Liver (tissue), 9 donors: ENCODE measurements around the gene ZBP1. TPM values are rescaled to one million over a fixed set of nuclear protein-coding genes. Genes with fewer than 3 reads are reported as not detected.

Source experiments
- DNase-seq: peaks from one replicate; pipeline ENCODE4 v3.0.0-alpha.2; 2017; ENCODE audit warnings: low spot score
- H3K27ac ChIP-seq, 2 donors: one replicate each; pipeline ENCODE4 v1.7.0; 2013; ENCODE audit warnings: inconsistent platforms in 2 of 2, low read length in 2 of 2, control low read depth in 1 of 2, low read depth in 1 of 2, mild to moderate bottlenecking in 1 of 2
- H3K27me3 ChIP-seq, 4 donors: one replicate each; pipeline versions ENCODE4 v1.6.1 to v1.7.0; 2013; ENCODE audit warnings: low read length in 3 of 4, inconsistent platforms in 1 of 4, mild to moderate bottlenecking in 1 of 4, moderate library complexity in 1 of 4; ENCODE audit not compliant: control insufficient read depth in 4 of 4, insufficient read depth in 4 of 4
- H3K36me3 ChIP-seq, 4 donors: one replicate each; pipeline versions ENCODE4 v1.6.1 to v1.7.0; 2013; ENCODE audit warnings: low read length in 3 of 4, mild to moderate bottlenecking in 3 of 4, low read depth in 1 of 4, moderate library complexity in 1 of 4; ENCODE audit not compliant: control insufficient read depth in 4 of 4, insufficient read depth in 3 of 4
- H3K4me1 ChIP-seq, 4 donors: one replicate each; pipeline versions ENCODE4 v1.6.1 to v1.7.0; 2013; ENCODE audit warnings: low read length in 3 of 4, mild to moderate bottlenecking in 3 of 4, moderate library complexity in 1 of 4; ENCODE audit not compliant: control insufficient read depth in 4 of 4, insufficient read depth in 4 of 4
- H3K4me3 ChIP-seq, 3 donors: one replicate each; pipeline versions ENCODE4 v1.6.1 to v1.7.0; 2013; ENCODE audit warnings: low read length in 3 of 3, control low read depth in 1 of 3, low read depth in 1 of 3, mild to moderate bottlenecking in 1 of 3
- H3K9ac ChIP-seq, 2 donors: one replicate each; pipeline ENCODE4 v1.7.0; 2013; ENCODE audit warnings: low read length in 2 of 2, mild to moderate bottlenecking in 2 of 2, moderate library complexity in 2 of 2, control low read depth in 1 of 2, low read depth in 1 of 2
- H3K9me3 ChIP-seq, 4 donors: one replicate each; pipeline versions ENCODE4 v1.6.1 to v1.7.0; 2013; ENCODE audit warnings: low read length in 3 of 4; ENCODE audit not compliant: control insufficient read depth in 4 of 4
- EGR1 ChIP-seq, 2 donors: IDR thresholded peaks; 2 replicates each; pipeline ENCODE4 v1.6.1; 2016 to 2018; ENCODE audit warnings: antibody characterized with exemption in 2 of 2, low read depth in 2 of 2
- FOXA1 ChIP-seq: IDR thresholded peaks from 2 replicates; pipeline ENCODE4 v1.6.1; 2016; ENCODE audit warnings: antibody characterized with exemption
- FOXA2 ChIP-seq: IDR thresholded peaks from 2 replicates; pipeline ENCODE4 v1.6.1; 2016; ENCODE audit warnings: antibody characterized with exemption
- GABPA ChIP-seq, 2 donors: IDR thresholded peaks in 1 of 2; conservative IDR thresholded peaks in 1 of 2; 2 replicates each; pipeline ENCODE4 v1.6.1; 2016; ENCODE audit warnings: antibody characterized with exemption in 2 of 2, mild to moderate bottlenecking in 1 of 2, moderate library complexity in 1 of 2
- HNF4A ChIP-seq, 2 donors: conservative IDR thresholded peaks; 2 replicates each; pipeline ENCODE4 v1.6.1; 2016; ENCODE audit warnings: antibody characterized with exemption in 2 of 2, mild to moderate bottlenecking in 2 of 2
- HNF4G ChIP-seq: IDR thresholded peaks from 2 replicates; pipeline ENCODE4 v1.6.1; 2016; ENCODE audit warnings: antibody characterized with exemption
- JUND ChIP-seq, 2 donors: IDR thresholded peaks; 2 replicates each; pipeline ENCODE4 v1.6.1; 2016; ENCODE audit warnings: antibody characterized with exemption in 2 of 2
- NR2F2 ChIP-seq: IDR thresholded peaks from 2 replicates; pipeline ENCODE4 v1.6.1; 2016; ENCODE audit warnings: antibody characterized with exemption
- RAD21 ChIP-seq, 2 donors: IDR thresholded peaks; 2 replicates each; pipeline ENCODE4 v1.6.1; 2016; ENCODE audit warnings: antibody characterized with exemption in 2 of 2, mild to moderate bottlenecking in 2 of 2
- RXRA ChIP-seq, 2 donors: IDR thresholded peaks; 2 replicates each; pipeline ENCODE4 v1.6.1; 2017 to 2018; ENCODE audit warnings: antibody characterized with exemption in 2 of 2, mild to moderate bottlenecking in 1 of 2
- SP1 ChIP-seq: IDR thresholded peaks from 2 replicates; pipeline ENCODE4 v1.6.1; 2018; ENCODE audit warnings: antibody characterized with exemption, mild to moderate bottlenecking
- TAF1 ChIP-seq: conservative IDR thresholded peaks from 2 replicates; pipeline ENCODE4 v1.6.1; 2016; ENCODE audit warnings: antibody characterized with exemption, mild to moderate bottlenecking
- YY1 ChIP-seq: IDR thresholded peaks from 2 replicates; pipeline ENCODE4 v1.6.1; 2016; ENCODE audit warnings: antibody characterized with exemption, mild to moderate bottlenecking
- WGBS: extraction: QIAGEN DNeasy Blood & Tissue Kit; methylation state at CpG from one replicate; pipeline ENCODE4 v1.1.7; 2013; 5-methylcytosine and 5-hydroxymethylcytosine counted together
- polyA plus RNA-seq, 2 donors: library from polyadenylated mRNA; stranded (reverse) in 1 of 2; unstranded in 1 of 2; fragments of 200-250 nt in 1 of 2; fragments of >200 nt in 1 of 2; fragmentation: Nextera tagmentation in 1 of 2; extraction: Ambion mirVana in 1 of 2; gene quantifications; one replicate each; pipeline versions ENCODE4 v1.2.1 to v1.2.3, GENCODE V29; 2013 to 2015
- total RNA-seq, 2 donors: library from RNA; depleted of rRNA; stranded (reverse); fragments of >200 nt; gene quantifications; one replicate each; pipeline ENCODE4 v1.2.3, GENCODE V29; 2014
- TF ChIP-seq, protein P1 (sequence below): IDR thresholded peaks from 2 replicates; pipeline ENCODE4 v1.6.1; 2016; ENCODE audit warnings: antibody characterized with exemption
- TF ChIP-seq, protein P2 (sequence below): IDR thresholded peaks from 2 replicates; pipeline ENCODE4 v1.6.1; 2016; ENCODE audit warnings: antibody characterized with exemption
- TF ChIP-seq, protein P3 (sequence below): IDR thresholded peaks from 2 replicates; pipeline ENCODE4 v1.6.1; 2016; ENCODE audit warnings: antibody characterized with exemption
- TF ChIP-seq, protein P4 (sequence below): fragments of 150-350 bp; IDR thresholded peaks from 2 replicates; pipeline ENCODE4 v1.5.1; 2017; ENCODE audit warnings: improper control_type of control experiment, low read depth, low read length; ENCODE audit not compliant: missing input control
- TF ChIP-seq, protein P5 (sequence below): IDR thresholded peaks from 2 replicates; pipeline ENCODE4 v1.6.1; 2016; ENCODE audit warnings: antibody characterized with exemption, mild to moderate bottlenecking
- donor health status: healthy.
- donor health status: healthy.
- donor health status: healthy.
- donor health status: healthy.
- donor health status: healthy.

ZBP1 gene
- total and polyA plus RNA-seq, 4 donors, result 0.06 to 0.42 (median 0.13) TPM

DNA sequence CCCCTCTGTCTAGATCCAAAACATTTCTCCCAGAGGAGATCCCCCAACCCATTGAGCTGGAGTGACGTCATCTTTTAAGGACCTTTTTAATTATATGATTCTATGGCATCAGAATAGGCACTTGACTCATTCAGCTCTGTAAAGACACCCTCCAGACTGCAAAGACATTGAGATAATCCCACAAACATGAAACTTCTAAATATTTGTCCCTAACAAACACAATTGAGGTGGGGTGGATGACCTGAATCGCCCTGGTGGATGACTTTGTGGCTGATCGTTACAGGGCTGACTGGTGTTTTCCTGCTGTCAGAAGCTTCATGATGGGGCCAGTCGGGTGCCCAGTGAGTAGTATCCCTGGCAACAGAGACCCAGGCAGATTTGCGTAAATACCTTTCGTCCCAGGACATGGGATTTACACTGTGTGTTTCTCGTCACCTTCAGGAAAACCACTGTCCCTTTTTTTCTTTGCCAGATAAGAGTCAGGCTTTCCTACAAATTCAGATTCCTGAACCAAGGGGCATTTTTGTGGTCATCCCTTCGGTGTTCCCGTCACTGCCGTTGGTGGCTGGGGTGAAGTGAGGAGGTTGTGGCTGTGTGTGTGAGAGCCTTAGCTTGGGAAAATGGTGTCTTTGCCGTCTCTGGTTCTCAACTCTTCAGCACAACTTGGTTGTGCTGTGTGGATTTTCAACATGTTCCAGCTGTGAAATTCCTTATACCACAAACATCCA, 64.6 kb downstream of the ZBP1 start:
- no peaks in the 10 kb centered on the region for H3K36me3 ChIP-seq
- peak overlapping the region in 1 of 2 donors; percentile 85 for H3K9ac ChIP-seq
- peak overlapping the region; percentile 87 to 89 for H3K27ac ChIP-seq
- TF ChIP-seq, protein P1, sequence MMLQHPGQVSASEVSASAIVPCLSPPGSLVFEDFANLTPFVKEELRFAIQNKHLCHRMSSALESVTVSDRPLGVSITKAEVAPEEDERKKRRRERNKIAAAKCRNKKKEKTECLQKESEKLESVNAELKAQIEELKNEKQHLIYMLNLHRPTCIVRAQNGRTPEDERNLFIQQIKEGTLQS, result peak; percentile 67
- TF ChIP-seq JUND (IDR thresholded peaks at IDR 0.05), result peak; percentile 93 to 96
- TF ChIP-seq YY1, result peak; percentile 75
- TF ChIP-seq GABPA (IDR thresholded peaks at IDR 0.05 in 1 of 2, conservative IDR thresholded peaks at IDR 0.05 in 1 of 2), result no peak
- TF ChIP-seq, protein P2, sequence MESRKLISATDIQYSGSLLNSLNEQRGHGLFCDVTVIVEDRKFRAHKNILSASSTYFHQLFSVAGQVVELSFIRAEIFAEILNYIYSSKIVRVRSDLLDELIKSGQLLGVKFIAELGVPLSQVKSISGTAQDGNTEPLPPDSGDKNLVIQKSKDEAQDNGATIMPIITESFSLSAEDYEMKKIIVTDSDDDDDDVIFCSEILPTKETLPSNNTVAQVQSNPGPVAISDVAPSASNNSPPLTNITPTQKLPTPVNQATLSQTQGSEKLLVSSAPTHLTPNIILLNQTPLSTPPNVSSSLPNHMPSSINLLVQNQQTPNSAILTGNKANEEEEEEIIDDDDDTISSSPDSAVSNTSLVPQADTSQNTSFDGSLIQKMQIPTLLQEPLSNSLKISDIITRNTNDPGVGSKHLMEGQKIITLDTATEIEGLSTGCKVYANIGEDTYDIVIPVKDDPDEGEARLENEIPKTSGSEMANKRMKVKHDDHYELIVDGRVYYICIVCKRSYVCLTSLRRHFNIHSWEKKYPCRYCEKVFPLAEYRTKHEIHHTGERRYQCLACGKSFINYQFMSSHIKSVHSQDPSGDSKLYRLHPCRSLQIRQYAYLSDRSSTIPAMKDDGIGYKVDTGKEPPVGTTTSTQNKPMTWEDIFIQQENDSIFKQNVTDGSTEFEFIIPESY, result peak; percentile 65
- peak; percentile 71 for TF ChIP-seq FOXA2
- peak; percentile 49 to 80 for TF ChIP-seq HNF4A (conservative IDR thresholded peaks at IDR 0.05)
- TF ChIP-seq NR2F2, result no peak
- TF ChIP-seq, protein P3, sequence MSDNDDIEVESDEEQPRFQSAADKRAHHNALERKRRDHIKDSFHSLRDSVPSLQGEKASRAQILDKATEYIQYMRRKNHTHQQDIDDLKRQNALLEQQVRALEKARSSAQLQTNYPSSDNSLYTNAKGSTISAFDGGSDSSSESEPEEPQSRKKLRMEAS, result no peak
- TF ChIP-seq RAD21 (IDR thresholded peaks at IDR 0.05), result peak; percentile 30 to 45
- TF ChIP-seq TAF1, result no peak
- TF ChIP-seq HNF4G, result no peak
- peak; percentile 43 for TF ChIP-seq FOXA1
- peak in 1 of 2 donors; percentile 61 for TF ChIP-seq EGR1 (IDR thresholded peaks at IDR 0.05; ENCODE audit: low read depth in 2 of 2)
- TF ChIP-seq, protein P4, sequence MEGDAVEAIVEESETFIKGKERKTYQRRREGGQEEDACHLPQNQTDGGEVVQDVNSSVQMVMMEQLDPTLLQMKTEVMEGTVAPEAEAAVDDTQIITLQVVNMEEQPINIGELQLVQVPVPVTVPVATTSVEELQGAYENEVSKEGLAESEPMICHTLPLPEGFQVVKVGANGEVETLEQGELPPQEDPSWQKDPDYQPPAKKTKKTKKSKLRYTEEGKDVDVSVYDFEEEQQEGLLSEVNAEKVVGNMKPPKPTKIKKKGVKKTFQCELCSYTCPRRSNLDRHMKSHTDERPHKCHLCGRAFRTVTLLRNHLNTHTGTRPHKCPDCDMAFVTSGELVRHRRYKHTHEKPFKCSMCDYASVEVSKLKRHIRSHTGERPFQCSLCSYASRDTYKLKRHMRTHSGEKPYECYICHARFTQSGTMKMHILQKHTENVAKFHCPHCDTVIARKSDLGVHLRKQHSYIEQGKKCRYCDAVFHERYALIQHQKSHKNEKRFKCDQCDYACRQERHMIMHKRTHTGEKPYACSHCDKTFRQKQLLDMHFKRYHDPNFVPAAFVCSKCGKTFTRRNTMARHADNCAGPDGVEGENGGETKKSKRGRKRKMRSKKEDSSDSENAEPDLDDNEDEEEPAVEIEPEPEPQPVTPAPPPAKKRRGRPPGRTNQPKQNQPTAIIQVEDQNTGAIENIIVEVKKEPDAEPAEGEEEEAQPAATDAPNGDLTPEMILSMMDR, result no peak
- TF ChIP-seq, protein P5, sequence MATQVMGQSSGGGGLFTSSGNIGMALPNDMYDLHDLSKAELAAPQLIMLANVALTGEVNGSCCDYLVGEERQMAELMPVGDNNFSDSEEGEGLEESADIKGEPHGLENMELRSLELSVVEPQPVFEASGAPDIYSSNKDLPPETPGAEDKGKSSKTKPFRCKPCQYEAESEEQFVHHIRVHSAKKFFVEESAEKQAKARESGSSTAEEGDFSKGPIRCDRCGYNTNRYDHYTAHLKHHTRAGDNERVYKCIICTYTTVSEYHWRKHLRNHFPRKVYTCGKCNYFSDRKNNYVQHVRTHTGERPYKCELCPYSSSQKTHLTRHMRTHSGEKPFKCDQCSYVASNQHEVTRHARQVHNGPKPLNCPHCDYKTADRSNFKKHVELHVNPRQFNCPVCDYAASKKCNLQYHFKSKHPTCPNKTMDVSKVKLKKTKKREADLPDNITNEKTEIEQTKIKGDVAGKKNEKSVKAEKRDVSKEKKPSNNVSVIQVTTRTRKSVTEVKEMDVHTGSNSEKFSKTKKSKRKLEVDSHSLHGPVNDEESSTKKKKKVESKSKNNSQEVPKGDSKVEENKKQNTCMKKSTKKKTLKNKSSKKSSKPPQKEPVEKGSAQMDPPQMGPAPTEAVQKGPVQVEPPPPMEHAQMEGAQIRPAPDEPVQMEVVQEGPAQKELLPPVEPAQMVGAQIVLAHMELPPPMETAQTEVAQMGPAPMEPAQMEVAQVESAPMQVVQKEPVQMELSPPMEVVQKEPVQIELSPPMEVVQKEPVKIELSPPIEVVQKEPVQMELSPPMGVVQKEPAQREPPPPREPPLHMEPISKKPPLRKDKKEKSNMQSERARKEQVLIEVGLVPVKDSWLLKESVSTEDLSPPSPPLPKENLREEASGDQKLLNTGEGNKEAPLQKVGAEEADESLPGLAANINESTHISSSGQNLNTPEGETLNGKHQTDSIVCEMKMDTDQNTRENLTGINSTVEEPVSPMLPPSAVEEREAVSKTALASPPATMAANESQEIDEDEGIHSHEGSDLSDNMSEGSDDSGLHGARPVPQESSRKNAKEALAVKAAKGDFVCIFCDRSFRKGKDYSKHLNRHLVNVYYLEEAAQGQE, result peak; percentile 41
- TF ChIP-seq SP1, result peak; percentile 72
- peak; percentile 94 to 98 for TF ChIP-seq RXRA (IDR thresholded peaks at IDR 0.05)
- DNase-seq, result no peak
- H3K4me1 ChIP-seq, result peaks cover 9 to 79% (median 46%) of the 10 kb centered on the region in 4 donors
- no peaks in the 10 kb centered on the region for H3K9me3 ChIP-seq
- 34% methylated on average over 11 of the region's 11 CpGs for WGBS
- H3K4me3 ChIP-seq, result no peak overlapping the region
- H3K27me3 ChIP-seq, result no peaks in the 10 kb centered on the region

Other genes with a start within 250 kb of the ZBP1 start
- gene RBM38, start 229.0 kb downstream of the ZBP1 start, total RNA-seq, result 100 to 1,000 TPM in 1 of 2 donors, 1 to 10 TPM in 1; 4.4 to 258 TPM
- 1 to 10 TPM; 1.4 to 7.7 TPM for gene RBM38, start 229.0 kb downstream of the ZBP1 start, polyA plus RNA-seq
- under 1 TPM; 0.05 to 0.08 TPM for gene CTCFL, start 95.3 kb downstream of the ZBP1 start, total RNA-seq
- under 1 TPM in 1 of 2 donors, not detected in 1; 0.08 TPM for gene CTCFL, start 95.3 kb downstream of the ZBP1 start, polyA plus RNA-seq
- 100 to 1,000 TPM in 1 of 2 donors, 1 to 10 TPM in 1; 8.9 to 532 TPM for gene PCK1, start 59.3 kb downstream of the ZBP1 start, total RNA-seq
- gene PCK1, start 59.3 kb downstream of the ZBP1 start, polyA plus RNA-seq, result 100 to 1,000 TPM; 265 to 363 TPM
- gene PMEPA1, start 89.6 kb upstream of the ZBP1 start, total RNA-seq, result 1 to 10 TPM in 1 of 2 donors, under 1 TPM in 1; 0.61 to 1.5 TPM
- gene PMEPA1, start 89.6 kb upstream of the ZBP1 start, polyA plus RNA-seq, result 1 to 10 TPM in 1 of 2 donors, under 1 TPM in 1; 0.79 to 1.5 TPM